IPS-NIHi11 (cell line): Measurements from ENCODE around the gene TTYH1.

Experiments used
- DNase-seq: peaks from one replicate; pipeline ENCODE4 v3.0.0; 2012; ENCODE audit warnings: mixed read lengths, low spot score

The TTYH1 gene

GRCh38 chr19:54424201-54424600 is 8.9 kb downstream of the TTYH1 start:
- DNase-seq = no peak

- DNase-seq = no peak
Observed at GRCh38 chr19:54424660-54425381, 9.6 kb downstream of the TTYH1 start.

- DNase-seq = no peak
Observed at GRCh38 chr19:54425382-54425723, 10.1 kb downstream of the TTYH1 start.

DNA sequence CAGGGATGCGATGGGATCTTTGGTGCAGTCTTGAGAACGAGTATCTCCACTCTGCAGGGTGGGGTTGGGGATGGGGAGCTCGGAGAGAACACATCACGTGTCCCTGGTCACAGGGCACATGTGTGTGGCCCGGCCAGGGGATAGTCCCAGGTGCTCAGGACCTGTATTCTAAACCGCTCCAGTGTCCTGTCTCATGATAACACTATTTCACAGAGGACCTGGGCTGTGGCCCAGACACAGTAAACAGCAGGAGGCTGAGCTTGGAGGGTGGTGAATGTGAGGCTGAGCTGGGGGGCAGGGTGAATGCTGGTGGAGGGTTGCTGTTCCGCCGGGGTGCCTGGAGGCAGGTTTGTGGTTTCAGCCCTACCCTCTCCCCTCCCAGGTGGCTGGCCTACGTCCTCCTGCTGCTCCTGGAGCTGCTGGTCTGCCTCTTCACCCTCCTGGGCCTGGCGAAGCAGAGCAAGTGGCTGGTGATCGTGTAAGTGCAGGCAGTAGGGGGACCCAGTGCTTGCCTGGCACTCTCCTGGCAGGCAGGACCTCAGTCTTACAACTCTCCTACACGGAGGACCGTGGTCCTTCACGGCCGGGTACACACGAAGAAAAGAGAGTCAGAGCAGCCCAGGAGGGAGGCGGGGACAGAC is 11.1 kb downstream of the TTYH1 start:
- DNase-seq = peak; percentile 22

DNA sequence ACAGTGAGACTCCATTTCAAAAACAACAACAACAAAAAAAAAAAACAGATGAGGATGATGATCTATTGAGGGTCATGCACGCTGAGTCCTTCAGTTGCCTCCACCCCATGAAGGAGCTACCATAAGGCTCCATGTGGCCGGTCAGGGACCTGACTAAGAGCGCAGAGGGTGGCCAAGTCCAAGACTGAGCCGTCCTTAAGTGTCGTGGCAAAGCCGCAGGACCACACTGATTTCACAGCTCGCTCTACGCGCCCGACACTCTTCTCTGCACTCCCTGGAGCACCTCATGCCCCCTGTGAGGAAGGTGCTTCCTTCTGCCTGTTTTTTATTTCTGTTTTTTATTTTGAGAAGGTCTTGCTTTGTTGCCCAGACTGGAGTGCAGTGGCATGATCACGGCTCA is 12.3 kb downstream of the TTYH1 start:
- no peak for DNase-seq

DNA sequence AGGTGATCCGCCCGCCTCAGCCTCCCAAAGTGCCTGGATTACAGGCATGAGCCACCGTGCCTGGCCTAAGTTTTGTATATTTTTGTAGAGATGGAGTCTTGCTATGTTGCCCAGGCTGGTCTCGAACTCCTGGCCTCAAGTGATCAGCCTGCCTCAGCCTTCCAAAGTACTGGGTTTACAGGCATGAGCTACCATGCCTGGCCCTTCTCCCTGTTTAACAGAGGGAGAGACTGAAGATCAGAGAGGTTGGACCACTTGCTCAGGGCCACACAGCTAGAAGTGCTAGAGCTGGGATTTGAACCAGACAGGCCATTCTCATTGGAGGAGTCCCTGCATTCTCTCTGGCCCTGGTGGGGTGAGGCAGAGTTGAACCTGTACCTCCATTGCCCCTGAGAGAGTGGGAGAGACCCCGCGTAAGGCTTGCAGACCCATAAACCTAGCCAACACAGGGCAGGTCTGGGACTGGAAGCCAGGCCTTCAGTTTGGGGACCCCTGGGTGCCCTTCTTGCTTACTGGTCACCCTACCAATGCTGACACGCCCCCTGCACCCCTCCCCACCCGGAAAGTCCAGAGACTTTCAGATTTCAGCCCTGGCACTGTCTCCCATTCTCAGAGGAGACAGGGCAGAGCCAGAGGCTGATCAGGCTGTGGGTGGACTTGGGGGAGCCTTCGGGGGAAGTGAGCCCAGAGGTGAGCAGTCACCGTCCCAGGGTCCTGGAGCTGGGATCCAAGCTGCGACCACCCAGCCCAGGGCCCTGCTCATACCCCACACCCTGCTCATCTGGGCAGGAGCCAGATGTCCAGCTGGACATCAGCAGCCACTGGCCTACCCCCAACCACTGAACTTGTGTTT is 13.3 kb downstream of the TTYH1 start:
- no peak for DNase-seq

GRCh38 chr19:54429176-54429495 is 13.9 kb downstream of the TTYH1 start:
- DNase-seq = no peak

GRCh38 chr19:54429545-54430227 is 14.4 kb downstream of the TTYH1 start:
- DNase-seq = peak; percentile 46

DNA sequence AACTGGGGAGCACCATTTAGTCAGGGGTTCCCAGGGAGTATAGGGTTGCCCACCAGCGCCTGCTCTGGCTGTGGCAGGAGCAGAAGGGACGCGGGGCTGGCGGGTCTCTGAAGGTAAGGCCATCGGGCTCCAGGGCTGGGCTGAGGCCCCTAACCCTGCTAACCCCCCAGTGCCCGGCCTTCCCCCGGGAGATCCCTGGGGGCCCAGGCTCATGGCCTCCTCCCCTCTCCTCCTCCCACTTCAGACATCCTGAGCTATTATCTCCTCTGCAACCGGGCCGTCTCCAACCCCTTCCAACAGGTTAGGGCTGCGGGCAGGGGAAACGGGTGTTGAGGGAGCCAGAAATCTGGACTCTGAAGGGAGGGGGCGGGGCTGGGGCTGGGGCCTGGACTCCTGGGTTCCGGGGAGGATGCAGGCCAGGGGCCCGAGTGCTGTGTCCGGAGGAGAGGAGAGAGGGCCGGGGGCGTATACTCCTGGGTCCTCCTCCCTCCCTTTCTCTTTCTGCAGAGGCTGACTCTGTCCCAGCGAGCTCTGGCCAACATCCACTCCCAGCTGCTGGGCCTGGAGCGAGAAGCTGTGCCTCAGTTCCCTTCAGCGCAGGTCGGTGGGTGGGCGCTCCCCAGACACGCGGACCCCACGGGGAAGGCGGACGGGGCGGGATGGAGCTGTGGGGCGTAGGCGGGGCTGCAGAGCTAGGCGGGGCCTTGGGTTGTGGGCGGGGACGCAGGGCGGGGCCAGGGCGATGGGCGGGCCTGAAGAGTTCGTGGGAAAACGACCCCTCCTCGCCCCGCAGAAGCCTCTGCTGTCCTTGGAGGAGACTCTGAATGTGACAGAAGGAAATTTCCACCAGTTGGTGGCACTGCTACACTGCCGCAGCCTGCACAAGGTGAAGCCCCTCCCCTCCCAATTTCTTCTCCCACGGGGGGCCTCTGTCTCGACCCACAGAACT is 15.3 kb downstream of the TTYH1 start:
- peak; percentile 89 for DNase-seq

- peak; percentile 22 for DNase-seq
Observed at GRCh38 chr19:54431255-54431838, 16.1 kb downstream of the TTYH1 start.

DNA sequence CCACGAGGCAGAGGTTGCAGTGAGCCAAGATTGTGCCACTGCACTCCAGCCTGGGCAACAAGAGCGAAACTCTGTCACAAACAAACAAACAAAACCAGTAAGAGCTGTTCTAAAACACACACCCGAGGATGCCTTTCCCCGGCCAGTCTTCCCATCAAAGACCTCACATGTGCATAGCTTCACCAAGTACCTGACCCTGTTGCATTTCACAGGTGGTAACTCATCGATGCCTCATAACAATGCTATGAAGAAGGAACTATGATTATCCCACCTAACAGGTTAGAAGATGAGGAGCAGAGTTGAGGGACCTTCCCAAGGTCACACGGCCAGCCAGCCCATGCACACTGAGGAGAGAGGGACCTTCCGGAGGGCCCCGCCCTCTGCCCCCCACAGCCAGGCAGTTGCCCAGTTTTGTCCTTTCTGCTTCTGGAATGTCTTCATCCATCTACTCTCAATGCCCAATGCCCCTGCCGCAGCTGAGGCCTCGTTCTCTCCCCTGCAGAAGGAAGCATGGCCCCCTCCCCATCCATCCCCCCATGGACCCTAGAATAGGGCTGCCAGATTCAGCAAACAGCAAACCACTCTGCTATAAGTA is 17.0 kb downstream of the TTYH1 start:
- DNase-seq = no peak

DNA sequence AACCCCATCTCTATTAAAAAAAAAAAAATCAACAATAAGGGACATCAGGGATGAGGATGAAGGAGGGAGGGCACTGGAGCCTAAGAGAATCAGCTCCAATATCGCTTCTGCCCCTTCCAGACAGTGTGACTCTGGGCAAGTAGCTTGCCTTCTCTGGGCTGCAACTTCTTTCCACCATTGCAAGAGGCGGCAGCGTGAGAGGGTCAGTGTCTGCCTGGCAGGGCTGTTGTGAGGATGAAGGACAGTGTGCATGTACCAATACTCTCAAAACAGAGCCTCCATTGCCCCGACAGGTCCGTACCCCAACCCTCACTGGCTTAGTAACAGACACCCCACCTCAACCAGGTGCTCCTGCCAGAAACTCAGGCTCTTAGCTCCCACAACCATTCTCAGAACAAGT is 18.4 kb downstream of the TTYH1 start:
- no peak for DNase-seq

DNA sequence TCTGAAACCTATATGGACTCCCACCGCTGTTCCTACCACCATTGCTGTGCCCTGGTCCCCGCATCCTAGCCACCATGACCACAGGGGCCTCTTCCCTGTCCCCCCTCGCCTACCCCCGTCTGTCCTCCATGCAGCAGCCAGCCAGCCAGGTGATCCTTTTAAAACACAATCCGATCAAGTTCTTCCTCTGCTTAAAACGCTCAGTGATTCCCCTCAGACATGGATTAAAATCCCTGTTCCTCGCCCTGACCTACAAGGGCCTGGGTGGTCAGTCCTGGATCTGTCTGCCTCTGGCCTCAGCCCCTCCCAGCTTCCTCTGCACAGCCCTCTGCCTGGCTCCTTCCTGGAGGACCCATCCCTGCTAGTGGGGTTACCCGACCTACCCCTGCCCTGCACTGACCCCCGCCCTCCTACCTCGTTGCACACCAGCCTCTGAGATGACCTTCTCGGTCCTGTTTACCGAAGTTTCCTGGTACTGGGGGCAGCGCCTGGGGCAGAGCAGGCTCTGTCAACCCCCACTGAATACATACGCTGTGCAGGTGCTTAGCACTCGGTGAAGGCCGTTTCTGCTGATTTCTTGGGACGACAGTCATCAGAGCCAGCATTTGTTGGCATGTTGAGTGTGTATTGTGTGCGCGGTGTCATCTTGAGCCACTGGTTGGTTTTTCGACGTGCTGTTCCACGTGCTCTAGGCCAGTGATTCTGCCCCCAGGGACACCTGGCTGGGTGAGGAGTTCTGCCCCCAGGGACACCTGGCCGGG is 19.0 kb downstream of the TTYH1 start:
- no peak for DNase-seq

- no peak for DNase-seq
Observed at GRCh38 chr19:54434873-54435214, 19.6 kb downstream of the TTYH1 start.

GRCh38 chr19:54435551-54436016 is 20.3 kb downstream of the TTYH1 start:
- no peak for DNase-seq

GRCh38 chr19:54436031-54436523 is 20.8 kb downstream of the TTYH1 start:
- no peak for DNase-seq

GRCh38 chr19:54436628-54437252 is 21.5 kb downstream of the TTYH1 start:
- no peak for DNase-seq

- peak; percentile 78 for DNase-seq
Observed at GRCh38 chr19:54439174-54439851, 24.0 kb downstream of the TTYH1 start.

DNA sequence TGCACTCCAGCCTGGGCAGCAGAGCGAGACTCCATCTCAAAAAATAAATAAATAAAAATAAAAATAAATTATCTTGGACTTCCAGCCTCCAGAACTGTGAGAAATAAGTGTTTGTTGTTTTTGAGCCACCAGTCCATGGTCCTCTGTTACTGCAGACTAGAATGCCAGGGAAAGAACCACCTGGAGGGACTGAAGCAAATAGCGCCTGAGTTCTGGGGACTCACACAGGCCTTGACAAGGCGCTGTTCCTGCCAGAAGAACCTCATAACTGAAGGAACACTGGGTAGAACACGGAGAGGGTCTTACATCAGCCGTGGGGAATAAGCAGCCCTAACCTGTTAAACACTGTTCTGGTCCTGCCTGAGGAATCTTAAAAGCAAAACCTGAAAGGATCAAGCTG is 25.4 kb downstream of the TTYH1 start:
- no peak for DNase-seq
